GM19193 (cell line): ENCODE measurements around the gene RRBP1.

Source experiments
- POLR2A ChIP-seq: IDR thresholded peaks from 4 replicates; pipeline ENCODE4 v1.6.1; 2011; ENCODE audit not compliant: insufficient read depth, insufficient read length; ENCODE audit errors: extremely low read depth

Gene RRBP1

GRCh38 chr20:17682103-17682888 lies at the start of gene RRBP1:
RRBP1 (minus strand) TSS chr20:17682242; CDS start chr20:17660507, 21,735 bp downstream.
- TF ChIP-seq POLR2A: peak; percentile 87

GRCh38 chr20:17731233-17731632 lies 49.2 kb upstream of the RRBP1 start:
- TF ChIP-seq POLR2A: no peak

- TF ChIP-seq POLR2A: no peak
Observed at GRCh38 chr20:17730071-17730470, 48.0 kb upstream of the RRBP1 start.

GRCh38 chr20:17728074-17728473 lies 46.0 kb upstream of the RRBP1 start:
- no peak for TF ChIP-seq POLR2A

- TF ChIP-seq POLR2A: no peak
Observed at GRCh38 chr20:17727351-17727750, 45.3 kb upstream of the RRBP1 start.

GRCh38 chr20:17726902-17727301 lies 44.9 kb upstream of the RRBP1 start:
- TF ChIP-seq POLR2A: no peak

- no peak for TF ChIP-seq POLR2A
Observed at GRCh38 chr20:17725094-17725835, 43.2 kb upstream of the RRBP1 start.

GRCh38 chr20:17723301-17723691 lies 41.3 kb upstream of the RRBP1 start:
- TF ChIP-seq POLR2A: no peak

GRCh38 chr20:17722493-17723300 lies 40.7 kb upstream of the RRBP1 start:
- no peak for TF ChIP-seq POLR2A

- no peak for TF ChIP-seq POLR2A
Observed at GRCh38 chr20:17721802-17722486, 39.9 kb upstream of the RRBP1 start.

- TF ChIP-seq POLR2A: no peak
Observed at GRCh38 chr20:17720755-17721154, 38.7 kb upstream of the RRBP1 start.

- no peak for TF ChIP-seq POLR2A
Observed at GRCh38 chr20:17716331-17716730, 34.3 kb upstream of the RRBP1 start.

GRCh38 chr20:17715075-17715474 lies 33.0 kb upstream of the RRBP1 start:
- TF ChIP-seq POLR2A: no peak

- TF ChIP-seq POLR2A: no peak
Observed at GRCh38 chr20:17714597-17714996, 32.6 kb upstream of the RRBP1 start.

- no peak for TF ChIP-seq POLR2A
Observed at GRCh38 chr20:17712708-17713107, 30.7 kb upstream of the RRBP1 start.
